SIG-M5 treated with dmso at 0.1 percent for 504 hours (cell line): Measurements from ENCODE around the gene ZFYVE28.
"Not testable (repeated sequence)": the region's sequence is repeated elsewhere in the genome, so short reads cannot be mapped to it uniquely, and the experiment has no call there.

ENCODE experiments used
- DNase-seq: peaks from one replicate; lab custom pipeline; 2025; ENCODE audit not compliant: unreplicated experiment; lab: John Stamatoyannopoulos, UW

Gene ZFYVE28

DNA sequence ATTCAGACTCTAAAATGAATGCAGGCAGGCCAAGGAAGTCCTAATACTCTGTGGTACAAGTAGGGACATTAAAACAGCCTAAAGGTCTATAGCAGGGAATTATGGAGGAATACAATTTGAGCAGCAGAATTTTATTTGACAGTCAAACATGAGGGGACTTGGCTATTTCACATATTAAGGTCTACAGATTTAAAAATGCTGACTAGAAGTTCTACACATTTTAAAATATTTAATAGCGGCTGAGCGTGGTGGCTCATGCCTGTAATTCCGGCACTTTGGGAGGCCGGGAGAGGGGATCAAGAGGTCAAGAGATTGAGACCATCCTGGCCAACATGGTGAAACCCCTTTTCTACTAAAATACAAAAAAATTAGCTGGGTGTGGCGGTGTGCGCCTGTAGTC, 187.4 kb downstream of the ZFYVE28 start:
- no peak for DNase-seq

GRCh38 chr4:2226261-2226660, 192.2 kb downstream of the ZFYVE28 start:
- no peak for DNase-seq

GRCh38 chr4:2222838-2223237, 195.6 kb downstream of the ZFYVE28 start:
- no peak for DNase-seq

DNA sequence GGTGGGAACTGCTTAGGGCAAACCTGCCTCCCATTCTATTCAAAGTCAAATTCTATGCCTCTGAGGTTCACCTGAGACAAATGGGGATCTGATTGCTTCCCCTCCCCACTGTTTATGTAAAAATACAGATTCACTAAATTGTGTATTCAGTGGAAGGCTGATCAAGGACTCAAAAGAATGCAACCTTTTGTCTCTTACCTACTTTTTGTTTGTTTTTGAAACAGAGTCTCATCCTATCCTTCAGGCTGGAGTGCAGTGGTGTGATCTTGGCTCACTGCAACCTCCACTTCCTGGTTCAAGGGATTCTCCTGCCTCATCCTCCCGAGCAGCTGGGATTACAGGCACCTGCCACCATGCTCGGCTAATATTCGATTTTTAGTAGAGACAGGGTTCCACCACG, 197.1 kb downstream of the ZFYVE28 start:
- DNase-seq: not testable (repeated sequence)

GRCh38 chr4:2220016-2220630, 198.3 kb downstream of the ZFYVE28 start:
- peak; percentile 62 for DNase-seq
